Measurements from ENCODE around the gene TSPAN18.

The TSPAN18 gene, protein sequence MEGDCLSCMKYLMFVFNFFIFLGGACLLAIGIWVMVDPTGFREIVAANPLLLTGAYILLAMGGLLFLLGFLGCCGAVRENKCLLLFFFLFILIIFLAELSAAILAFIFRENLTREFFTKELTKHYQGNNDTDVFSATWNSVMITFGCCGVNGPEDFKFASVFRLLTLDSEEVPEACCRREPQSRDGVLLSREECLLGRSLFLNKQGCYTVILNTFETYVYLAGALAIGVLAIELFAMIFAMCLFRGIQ

GRCh38 chr11:44726283-44727113 lies at the start of gene TSPAN18:
TSPAN18 (plus strand) TSS chr11:44726962; CDS start chr11:44906417, 179,455 bp downstream.
- FAIRE-seq = no peak

DNA sequence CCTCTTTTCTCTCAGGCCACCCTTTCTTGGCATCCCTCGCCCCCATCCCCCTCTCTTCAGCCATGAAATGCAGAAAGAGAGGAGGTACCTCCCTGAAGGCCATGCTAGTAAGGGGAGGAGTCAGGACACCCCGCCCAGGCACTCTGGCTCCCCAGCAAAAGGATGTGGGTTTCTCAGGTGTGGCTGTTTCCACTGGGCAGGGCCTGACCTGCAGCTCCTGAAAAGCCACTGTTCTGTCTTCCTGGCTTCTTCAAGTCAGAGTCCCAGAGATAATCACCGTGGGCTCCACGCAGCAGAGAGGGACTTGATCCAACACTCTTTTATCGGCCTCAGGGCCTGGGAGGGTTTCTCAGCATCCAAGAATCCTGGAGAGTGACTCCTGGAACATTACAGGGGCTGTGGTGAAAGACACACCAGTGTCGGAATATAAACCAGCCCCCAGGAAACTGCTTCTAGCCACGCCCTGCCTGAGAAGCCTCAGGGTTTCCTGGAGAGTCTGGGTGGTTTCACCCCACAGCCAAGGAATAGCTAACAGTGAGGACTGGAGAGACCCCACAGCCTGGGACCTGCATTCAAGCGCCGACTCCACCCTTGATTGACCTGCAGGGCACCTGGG lies 45.7 kb upstream of the TSPAN18 start:
- FAIRE-seq = no peak

DNA sequence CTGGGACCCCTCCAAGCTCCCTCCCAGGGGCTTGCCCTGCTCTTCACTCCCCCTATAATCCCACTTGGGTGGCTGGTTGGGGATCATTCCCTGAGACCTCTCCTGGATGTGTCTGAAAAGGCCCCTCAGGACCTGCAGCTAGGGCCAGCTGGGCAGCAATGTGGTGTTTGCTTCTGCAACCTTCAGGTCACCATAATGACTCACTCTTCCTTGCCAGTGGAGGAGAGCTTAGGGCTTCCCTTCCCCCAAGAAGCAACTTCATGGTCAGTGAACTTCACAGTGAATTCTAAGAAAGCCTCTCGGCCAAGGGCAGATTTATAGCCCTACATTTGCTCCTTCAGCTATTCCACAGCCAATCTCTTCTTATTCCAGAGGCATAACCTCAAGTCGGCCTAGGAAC lies 45.1 kb upstream of the TSPAN18 start:
- no peak for FAIRE-seq

GRCh38 chr11:44684859-44685281 lies 41.9 kb upstream of the TSPAN18 start:
- FAIRE-seq = no peak

DNA sequence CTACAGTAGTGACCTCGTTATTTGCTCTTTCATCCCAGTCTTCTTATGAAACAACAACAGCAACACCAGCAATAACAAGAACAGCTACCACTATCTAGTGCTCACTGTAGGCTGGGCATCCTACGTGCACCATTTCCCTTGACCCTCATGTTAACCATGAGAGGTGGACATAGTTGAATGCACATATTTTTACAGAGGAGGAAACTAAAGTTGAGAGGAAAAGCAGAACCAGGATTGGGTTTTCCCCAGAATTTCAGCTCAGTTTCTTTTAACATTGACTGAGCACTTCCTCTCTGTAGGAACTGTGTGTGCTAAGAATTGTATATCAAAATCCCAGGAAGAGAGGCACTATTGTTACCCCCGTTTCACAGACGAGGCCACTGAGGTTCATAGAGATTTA lies 39.4 kb upstream of the TSPAN18 start:
- no peak for FAIRE-seq

DNA sequence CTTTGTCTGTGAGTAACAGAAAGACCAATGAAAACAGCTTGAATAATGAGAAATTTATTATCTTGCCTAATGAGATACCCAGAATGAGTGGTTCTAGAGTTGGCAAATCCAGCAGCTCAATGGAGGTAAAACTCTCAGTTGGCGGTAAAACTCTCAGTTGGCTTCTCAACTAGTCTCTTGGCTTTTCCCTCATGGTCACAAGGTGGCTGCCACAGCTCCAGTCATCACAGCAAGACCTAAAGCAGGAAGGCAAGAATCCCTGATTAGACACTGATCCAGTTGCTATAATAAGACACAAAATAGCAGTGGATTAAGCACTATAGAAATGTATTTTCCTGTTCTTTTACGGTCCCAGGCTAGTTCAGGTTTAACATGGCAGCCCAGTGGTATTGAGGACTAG lies 37.5 kb upstream of the TSPAN18 start:
- no peak for FAIRE-seq

DNA sequence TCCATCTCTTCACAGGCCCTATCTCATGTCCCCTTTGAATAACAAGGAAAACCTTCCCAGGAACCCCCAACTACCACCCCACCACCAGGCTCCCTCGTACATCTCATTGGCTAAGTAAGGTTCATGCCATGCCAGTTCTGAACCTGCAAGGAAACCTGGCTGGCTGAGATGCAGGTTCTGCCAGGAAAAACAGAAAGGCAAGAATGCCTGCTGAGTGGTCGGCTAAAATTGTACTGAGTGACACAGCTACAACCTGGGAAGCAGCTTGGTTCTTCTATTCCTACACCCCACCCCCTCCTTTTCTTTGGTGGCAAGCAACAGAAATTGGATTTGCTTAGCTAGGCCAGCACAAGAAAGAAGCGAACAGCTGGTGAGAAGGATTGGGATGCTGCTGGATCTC lies 36.1 kb upstream of the TSPAN18 start:
- FAIRE-seq = no peak

DNA sequence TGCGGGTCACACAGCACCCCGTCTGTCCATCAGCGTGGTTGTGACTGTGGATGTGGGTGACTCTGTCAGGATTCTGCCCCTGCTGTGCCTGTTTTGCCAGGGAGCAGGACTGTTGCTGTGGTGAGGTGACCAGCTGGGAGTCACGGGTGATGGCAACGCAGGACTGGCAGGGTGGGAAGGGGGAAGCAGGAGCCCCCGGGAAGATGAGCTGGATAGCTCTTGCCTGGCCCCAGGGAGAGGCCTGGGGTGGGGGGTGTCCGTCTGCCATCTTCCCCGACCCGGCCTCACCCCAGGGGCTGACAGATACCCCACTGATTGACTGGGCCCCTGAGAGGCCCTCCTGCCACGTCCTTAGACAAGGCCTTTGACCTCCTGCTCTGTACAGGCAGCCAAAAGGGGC lies 34.3 kb upstream of the TSPAN18 start:
- no peak for FAIRE-seq

DNA sequence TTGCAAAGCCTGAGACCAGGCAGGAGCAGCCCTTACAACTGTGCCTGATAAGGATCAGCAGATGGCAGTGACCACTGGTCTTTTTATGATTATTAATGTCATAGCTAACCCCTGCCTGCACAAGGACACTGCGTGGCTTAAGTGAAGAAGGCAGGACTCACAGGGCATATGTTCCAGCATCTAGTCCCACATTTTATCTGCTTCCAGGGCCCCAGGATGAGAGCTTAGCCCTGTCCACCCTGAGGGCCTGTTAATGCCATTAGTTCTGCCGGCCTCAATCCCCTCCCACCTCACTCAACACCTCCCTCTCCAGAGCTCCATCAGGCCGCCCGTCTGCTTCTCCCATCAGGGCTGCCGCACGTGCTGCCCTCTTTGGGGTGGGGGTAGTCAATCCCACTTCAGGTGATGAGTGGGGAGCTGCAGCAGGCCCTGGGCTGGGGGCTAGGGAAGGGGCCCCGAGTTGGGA lies 33.1 kb upstream of the TSPAN18 start:
- no peak for FAIRE-seq

GRCh38 chr11:44694443-44694842 lies 32.3 kb upstream of the TSPAN18 start:
- FAIRE-seq = no peak

GRCh38 chr11:44695169-44695833 lies 31.5 kb upstream of the TSPAN18 start:
- no peak for FAIRE-seq

DNA sequence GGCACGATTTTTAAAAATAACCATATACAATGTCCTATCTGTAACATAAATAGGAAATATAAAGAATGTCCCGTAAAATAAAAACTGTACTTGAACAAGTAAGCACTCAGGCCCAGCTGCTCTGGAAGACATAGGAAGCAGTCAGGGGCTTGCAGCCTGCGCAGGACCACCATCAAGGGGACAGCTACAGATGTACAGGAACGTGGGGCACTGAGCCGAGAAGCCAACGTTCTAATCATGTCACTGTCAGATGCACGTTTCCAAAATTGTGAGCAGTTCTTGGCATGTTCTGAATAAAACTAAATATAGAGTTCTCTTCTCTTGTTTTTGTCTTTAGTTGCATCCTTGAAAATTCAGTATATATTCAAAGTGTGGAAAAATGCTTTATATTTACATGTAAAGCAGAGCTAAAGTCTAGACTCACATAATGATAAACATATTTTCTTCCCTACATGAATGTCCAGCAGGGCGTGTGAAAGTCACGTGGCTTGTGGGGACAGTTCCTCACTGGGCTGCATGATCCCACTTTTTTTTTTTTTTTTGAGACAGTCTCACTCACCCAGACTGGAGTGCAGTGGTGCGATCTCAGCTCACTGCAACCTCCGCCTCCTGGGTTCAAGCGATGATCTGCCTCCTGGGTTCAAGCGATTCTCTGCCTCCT lies 28.4 kb upstream of the TSPAN18 start:
- no peak for FAIRE-seq

GRCh38 chr11:44699497-44700408 lies 27.0 kb upstream of the TSPAN18 start:
- no peak for FAIRE-seq

- FAIRE-seq = no peak
Observed at GRCh38 chr11:44701276-44701675, 25.5 kb upstream of the TSPAN18 start.

GRCh38 chr11:44702889-44703288 lies 23.9 kb upstream of the TSPAN18 start:
- no peak for FAIRE-seq

DNA sequence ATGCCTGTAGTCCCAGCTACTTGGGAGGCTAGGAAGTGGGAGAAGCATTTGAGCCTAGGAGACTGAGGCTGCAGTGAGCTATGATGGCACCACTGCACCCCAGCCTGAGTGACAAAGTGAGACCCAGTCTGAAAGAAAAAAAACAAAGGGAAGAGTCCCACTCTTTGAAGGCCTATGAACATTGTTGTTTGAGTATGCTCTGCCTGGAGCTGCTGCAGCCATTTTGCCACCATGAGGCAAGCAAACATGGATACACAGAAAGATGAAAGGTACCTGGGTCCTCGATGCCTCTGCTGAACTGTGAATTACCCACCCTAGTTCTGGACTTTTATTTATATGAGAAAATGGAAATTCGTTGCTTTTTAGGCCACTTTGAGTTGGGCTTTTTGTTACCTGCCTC lies 19.7 kb upstream of the TSPAN18 start:
- no peak for FAIRE-seq

DNA sequence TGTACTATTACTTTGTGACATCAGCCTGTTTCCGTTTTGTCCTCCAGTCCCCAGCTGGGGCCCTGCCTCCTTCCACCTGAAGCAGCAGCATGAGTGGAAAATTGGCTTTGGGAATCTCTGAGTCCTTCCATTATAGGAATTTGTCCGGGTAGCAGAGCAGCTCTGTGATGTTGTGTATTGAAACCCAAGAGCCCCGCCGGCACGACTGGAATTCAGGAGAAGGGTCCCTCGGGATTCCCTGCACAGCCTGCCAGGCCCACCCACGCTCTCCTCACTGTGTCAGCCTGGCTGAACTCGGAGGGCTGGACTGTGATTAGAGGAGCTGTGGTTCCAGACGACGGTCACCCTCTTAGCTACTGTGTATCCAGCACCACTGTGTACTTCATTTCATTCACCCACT lies 18.8 kb upstream of the TSPAN18 start:
- FAIRE-seq = no peak

DNA sequence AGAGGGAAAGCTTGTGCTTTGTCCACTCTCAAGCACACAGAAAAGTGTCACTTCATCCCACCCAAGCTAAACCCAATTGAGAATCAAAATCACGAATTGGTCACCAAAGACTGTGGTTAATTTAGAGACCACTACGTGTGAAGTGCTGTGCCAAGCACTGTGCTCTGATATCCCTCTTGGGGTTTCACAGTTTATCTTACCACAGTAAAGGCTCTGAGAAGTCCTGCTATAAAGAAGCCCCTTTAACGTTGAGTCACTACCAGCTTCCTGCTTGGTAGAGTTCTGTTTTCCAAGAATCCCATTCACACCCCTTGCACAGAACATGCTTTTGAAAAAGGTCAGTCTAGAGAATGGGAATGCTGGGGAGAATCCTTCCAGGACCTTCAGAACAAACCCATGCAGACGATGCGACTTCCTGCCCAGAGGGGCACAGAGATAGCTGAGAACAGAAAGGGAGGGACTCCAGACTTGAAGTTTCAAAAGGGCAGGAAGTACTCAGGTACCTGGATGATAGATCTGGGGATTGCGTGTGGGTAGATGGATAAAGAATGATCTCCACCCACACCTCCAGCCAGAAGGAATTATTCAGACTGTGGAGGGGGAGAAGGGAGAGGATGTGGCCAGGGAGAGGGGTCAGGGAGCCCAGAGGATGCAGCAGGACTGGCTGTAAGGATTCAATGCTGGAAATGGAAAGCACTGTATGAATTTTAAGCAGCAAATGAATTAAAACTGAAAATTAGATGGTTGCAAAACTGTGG lies 18.1 kb upstream of the TSPAN18 start:
- no peak for FAIRE-seq

DNA sequence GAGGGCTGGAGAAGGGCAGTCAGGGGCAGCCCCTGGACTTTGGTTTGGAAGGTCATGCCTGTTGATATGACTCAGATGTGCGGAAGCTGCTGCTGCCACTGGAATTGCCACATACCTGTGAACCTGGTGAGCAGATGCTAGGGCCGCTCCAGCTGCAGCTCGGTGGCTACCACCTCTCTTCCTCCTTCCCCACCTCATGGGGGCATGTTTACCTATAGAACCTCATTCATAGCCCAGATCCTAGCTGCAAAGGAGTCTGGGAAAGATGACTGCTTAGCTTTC lies 17.5 kb upstream of the TSPAN18 start:
- no peak for FAIRE-seq

DNA sequence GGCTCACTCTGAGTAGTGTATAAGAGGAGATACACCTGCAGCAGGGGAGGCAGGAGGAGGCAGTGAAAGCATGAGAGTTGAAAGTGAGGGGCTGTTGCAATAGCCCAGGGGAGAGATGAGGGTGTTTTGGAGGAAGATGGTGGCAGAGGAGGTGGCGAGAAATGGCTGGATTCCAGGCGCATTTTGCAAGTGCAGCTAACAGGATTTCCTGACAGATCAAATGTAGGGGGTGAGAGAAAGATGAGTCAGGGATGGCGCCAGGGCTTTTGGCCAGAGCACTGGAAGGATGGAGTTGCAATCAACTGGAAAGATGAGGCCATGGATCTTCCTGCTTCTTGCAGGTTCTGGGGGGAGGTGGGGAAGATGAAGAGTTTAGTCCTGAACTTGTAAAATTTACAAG lies 16.8 kb upstream of the TSPAN18 start:
- no peak for FAIRE-seq

- FAIRE-seq = no peak
Observed at GRCh38 chr11:44711113-44711786, 15.5 kb upstream of the TSPAN18 start.
